IMR-90 (cell line): ENCODE measurements around the gene CAPS. TPM values are rescaled to one million over a fixed set of nuclear protein-coding genes. Genes with fewer than 3 reads are reported as not detected.

Experiments used
- ATAC-seq: fragments of 200-7000 bp; cut with Tn5 transposase; 2 replicates; pipeline ENCODE4 v1.9.1; 2020; ENCODE audit warnings: low read depth, mild to moderate bottlenecking, moderate library complexity
- BruUV-seq: library from RNA; stranded (reverse); fragments of 400-500 nt; replicated peaks from 2 replicates; lab custom pipeline; 2021; lab: Mats Ljungman, UMichigan
- CTCF ChIA-PET: fragments of 300-600 bp; formaldehyde crosslinking; extraction: SDS; loops from one replicate; lab custom pipeline; 2021; ENCODE audit warnings: antibody characterized with exemption; lab: Yijun Ruan, JAX
- POLR2A ChIA-PET: fragments of 300-600 bp; sonication (Branson Sonifier 250); formaldehyde crosslinking; loops from one replicate; lab custom pipeline; 2022; ENCODE audit warnings: antibody characterized with exemption; ENCODE audit not compliant: unreplicated experiment; lab: Charles Lee
- DNase-seq: peaks from one replicate; pipeline ENCODE4 v3.0.0; 2013
- H2AFZ ChIP-seq: replicated peaks from 2 replicates; pipeline ENCODE3; 2013; ENCODE audit warnings: low read length, mild to moderate bottlenecking; ENCODE audit not compliant: poor library complexity
- H2AK5ac ChIP-seq: 2 replicates; pipeline ENCODE4 v1.6.1; 2013; ENCODE audit warnings: low read depth, low read length, inconsistent platforms
- H2AK9ac ChIP-seq: replicated peaks from 2 replicates; pipeline ENCODE3; 2013; ENCODE audit warnings: mild to moderate bottlenecking, low read depth, low read length, moderate library complexity; ENCODE audit not compliant: poor library complexity
- H2BK120ac ChIP-seq: 2 replicates; pipeline ENCODE4 v1.6.1; 2013; ENCODE audit warnings: low read depth, low read length, inconsistent platforms
- H2BK15ac ChIP-seq: 3 replicates; pipeline ENCODE4 v1.6.1; 2013; ENCODE audit warnings: low read depth, low read length, inconsistent platforms
- H2BK20ac ChIP-seq: 2 replicates; pipeline ENCODE4 v1.6.1; 2013; ENCODE audit warnings: low read depth, mild to moderate bottlenecking, inconsistent platforms, low read length, moderate library complexity
- H2BK5ac ChIP-seq: 2 replicates; pipeline ENCODE4 v1.6.1; 2013; ENCODE audit warnings: mild to moderate bottlenecking, low read depth, low read length, inconsistent platforms; ENCODE audit not compliant: poor library complexity, severe bottlenecking
- H3K14ac ChIP-seq: replicated peaks from 2 replicates; pipeline ENCODE4 v1.6.1; 2013; ENCODE audit warnings: low read depth, low read length, inconsistent platforms
- H3K18ac ChIP-seq: 2 replicates; pipeline ENCODE4 v1.6.1; 2013; ENCODE audit warnings: low read depth, low read length, control low read depth
- H3K23ac ChIP-seq: 2 replicates; pipeline ENCODE4 v1.6.1; 2013; ENCODE audit warnings: low read depth, low read length, inconsistent platforms
- H3K27ac ChIP-seq: 2 replicates; pipeline ENCODE4 v1.5.1; 2013; ENCODE audit warnings: mild to moderate bottlenecking, control low read depth, low read length; ENCODE audit not compliant: insufficient read depth
- H3K27me3 ChIP-seq: 2 replicates; pipeline ENCODE4 v1.6.1; 2013; ENCODE audit warnings: low read length; ENCODE audit not compliant: control insufficient read depth, insufficient read depth
- H3K36me3 ChIP-seq: 2 replicates; pipeline ENCODE4 v1.6.1; 2013; ENCODE audit warnings: low read length, mixed read lengths; ENCODE audit not compliant: control insufficient read depth, insufficient read depth
- H3K4ac ChIP-seq: 2 replicates; pipeline ENCODE4 v1.6.1; 2013; ENCODE audit warnings: low read depth, low read length, inconsistent platforms
- H3K4me1 ChIP-seq: 2 replicates; pipeline ENCODE4 v1.6.1; 2013; ENCODE audit warnings: low read length, mixed read lengths; ENCODE audit not compliant: control insufficient read depth, insufficient read depth
- H3K4me2 ChIP-seq: 2 replicates; pipeline ENCODE4 v1.6.1; 2013; ENCODE audit warnings: low read depth, mild to moderate bottlenecking, control low read depth, low read length, moderate library complexity
- H3K4me3 ChIP-seq: 2 replicates; pipeline ENCODE4 v1.5.1; 2013; ENCODE audit warnings: low read depth, mild to moderate bottlenecking, control low read depth, low read length, moderate library complexity; ENCODE audit not compliant: insufficient read depth
- H3K56ac ChIP-seq: 2 replicates; pipeline ENCODE4 v1.6.1; 2013; ENCODE audit warnings: low read length, inconsistent platforms; ENCODE audit not compliant: insufficient read depth; ENCODE audit errors: extremely low read depth
- H3K79me1 ChIP-seq, 2 experiments: 2 replicates each; pipeline ENCODE4 v1.6.1; 2013; ENCODE audit warnings: low read length in 2 of 2, inconsistent platforms in 1 of 2, low read depth in 1 of 2
- H3K9ac ChIP-seq: 2 replicates; pipeline ENCODE4 v1.6.1; 2013; ENCODE audit warnings: low read depth, low read length, control low read depth
- H3K9me1 ChIP-seq: 2 replicates; pipeline ENCODE4 v1.6.1; 2013; ENCODE audit warnings: low read length, inconsistent platforms; ENCODE audit not compliant: insufficient read depth
- H3K9me3 ChIP-seq: 2 replicates; pipeline ENCODE4 v1.6.1; 2013; ENCODE audit warnings: low read length; ENCODE audit not compliant: control insufficient read depth, insufficient read depth
- H4K20me1 ChIP-seq: 2 replicates; pipeline ENCODE4 v1.6.1; 2013; ENCODE audit warnings: low read length, inconsistent platforms; ENCODE audit not compliant: insufficient read depth
- H4K5ac ChIP-seq: 2 replicates; pipeline ENCODE4 v1.6.1; 2013; ENCODE audit warnings: mild to moderate bottlenecking, low read depth, low read length, control low read depth
- H4K8ac ChIP-seq, 2 experiments: 2 replicates each; pipeline ENCODE4 v1.6.1; 2013; ENCODE audit warnings: low read depth in 2 of 2, low read length in 2 of 2, control low read depth in 1 of 2, inconsistent platforms in 1 of 2
- H4K91ac ChIP-seq: 2 replicates; pipeline ENCODE4 v1.6.1; 2013; ENCODE audit warnings: low read depth, low read length, inconsistent platforms; ENCODE audit not compliant: insufficient read depth
- BHLHE40 ChIP-seq: fragments of 150-350 bp; IDR thresholded peaks from 2 replicates; pipeline ENCODE4 v1.6.1; 2016; ENCODE audit warnings: mild to moderate bottlenecking, low read depth, low read length
- CTCF ChIP-seq: conservative IDR thresholded peaks from 2 replicates; pipeline ENCODE4 v1.5.1; 2012; ENCODE audit warnings: mild to moderate bottlenecking, low read depth, low read length, improper control_type of control experiment
- ELK1 ChIP-seq: fragments of 150-350 bp; IDR thresholded peaks from 2 replicates; pipeline ENCODE4 v1.6.1; 2016; ENCODE audit warnings: low read depth, mild to moderate bottlenecking, low read length, moderate library complexity, borderline replicate concordance
- MAFK ChIP-seq: IDR thresholded peaks from 2 replicates; pipeline ENCODE4 v1.6.1; 2012; ENCODE audit warnings: low read depth, low read length, improper control_type of control experiment
- MXI1 ChIP-seq: IDR thresholded peaks from 2 replicates; pipeline ENCODE4 v1.6.1; 2012; ENCODE audit warnings: low read depth, mild to moderate bottlenecking, low read length, moderate library complexity, borderline replicate concordance
- RAD21 ChIP-seq: IDR thresholded peaks from 2 replicates; pipeline ENCODE4 v1.6.1; 2012; ENCODE audit warnings: low read length, improper control_type of control experiment
- RCOR1 ChIP-seq: IDR thresholded peaks from 2 replicates; pipeline ENCODE4 v1.6.1; 2012; ENCODE audit warnings: mild to moderate bottlenecking, low read length, improper control_type of control experiment; ENCODE audit not compliant: insufficient replicate concordance
- RFX5 ChIP-seq: IDR thresholded peaks from 2 replicates; pipeline ENCODE4 v1.8.0; 2012; ENCODE audit warnings: low read depth, mild to moderate bottlenecking, low read length, moderate library complexity
- SMC3 ChIP-seq: fragments of 150-350 bp; IDR thresholded peaks from 2 replicates; pipeline ENCODE4 v1.6.1; 2016; ENCODE audit warnings: low read depth, mild to moderate bottlenecking, antibody characterized with exemption, low read length, moderate library complexity
- USF2 ChIP-seq: fragments of 150-350 bp; IDR thresholded peaks from 2 replicates; pipeline ENCODE4 v1.6.1; 2017; ENCODE audit warnings: mild to moderate bottlenecking, antibody characterized with exemption, low read length, low read depth
- WGBS, 2 experiments: methylation state at CpG; one replicate each; pipeline versions ENCODE4 v1.1.5 to v1.1.7; 2013; ENCODE audit warnings: missing lambda C conversion rate in 2 of 2; ENCODE audit not compliant: insufficient read length in 1 of 2; ENCODE audit errors: extremely low coverage in 2 of 2; 5-methylcytosine and 5-hydroxymethylcytosine counted together
- dilution Hi-C: fragments of 300-500 bp; cut with HindIII; formaldehyde crosslinking; loops from one replicate; pipeline ENCODE4 v1.14.3; 2018; ENCODE audit warnings: low sequenced_read_pairs; ENCODE audit not compliant: unreplicated experiment
- in situ Hi-C: fragments of 300-500 bp; cut with MboI; formaldehyde crosslinking; loops from 3 replicates; pipeline ENCODE4 v1.14.3; 2019; ENCODE audit warnings: low sequenced_read_pairs, inconsistent platforms, mixed read lengths
- intact Hi-C: fragments of 100-400 bp; cut with micrococcal nuclease; formaldehyde crosslinking; loops from 2 replicates; pipeline ENCODE4 v1.10.0; 2022
- polyA plus RNA-seq, 3 experiments: library from polyadenylated mRNA; depleted of rRNA; stranded (reverse); fragments of >200 nt; gene quantifications; 2 replicates each; pipeline ENCODE4 v1.2.3, GENCODE V29; 2012; ENCODE audit warnings: low replicate concordance in 1 of 3
- total RNA-seq: library from RNA; depleted of rRNA; stranded (reverse); fragments of >200 nt; gene quantifications from 2 replicates; pipeline ENCODE4 v1.2.3, GENCODE V29; 2012

The CAPS gene
- total and polyA plus RNA-seq, 2 of the 4 experiments (the other 2 are of a cell fraction): 0.54 to 4.9 TPM

GRCh38 chr19:5895890-5896289, 18.2 kb upstream of the CAPS start:
- ATAC-seq: no peak
- H2AFZ ChIP-seq: no peak overlapping the region
- no peak overlapping the region for H3K9ac ChIP-seq
- H3K36me3 ChIP-seq: peaks cover 22% of the 10 kb centered on the region; the same call in 1 of the 2 replicates
- no peak overlapping the region for H2AK5ac ChIP-seq
- no peak overlapping the region for H2BK15ac ChIP-seq
- H3K79me1 ChIP-seq: peaks cover 7 to 25% of the 10 kb centered on the region in 2 experiments; a peak in 3 of 4 replicates
- CTCF ChIA-PET: no interaction called here
- no peak overlapping the region for H3K27ac ChIP-seq
- TF ChIP-seq CTCF: no peak
- no peak for TF ChIP-seq BHLHE40
- no peak for TF ChIP-seq RAD21
- no peak for TF ChIP-seq MXI1
- no peak for TF ChIP-seq RCOR1
- no peak for TF ChIP-seq SMC3
- no peak for TF ChIP-seq USF2
- no peak for TF ChIP-seq MAFK
- TF ChIP-seq RFX5: no peak
- TF ChIP-seq ELK1: no peak
- no peak overlapping the region for H2BK5ac ChIP-seq
- no peak for DNase-seq
- no TSS peak for BruUV-seq
- intact Hi-C loops (no loop called here), in situ Hi-C loops (no loop called here), dilution Hi-C loops (no loop called here)
- peaks cover 36% of the 10 kb centered on the region for H4K20me1 ChIP-seq
- H3K4me3 ChIP-seq: no peak overlapping the region
- no peaks in the 10 kb centered on the region for H3K27me3 ChIP-seq
- H3K9me3 ChIP-seq: no peaks in the 10 kb centered on the region
- H3K56ac ChIP-seq: no peak overlapping the region
- H3K4ac ChIP-seq: no peak overlapping the region
- no peak overlapping the region for H2BK20ac ChIP-seq
- H3K4me1 ChIP-seq: peaks cover 8% of the 10 kb centered on the region
- no peak overlapping the region for H2BK120ac ChIP-seq
- WGBS, 2 experiments: 100% methylated on average over 1 of the region's 8 CpGs; no CpG with 5 or more reads in 1 of the 2 experiments
- no peak overlapping the region for H3K4me2 ChIP-seq
- POLR2A ChIA-PET: no interaction called here
- H3K9me1 ChIP-seq: no peaks in the 10 kb centered on the region
- H3K18ac ChIP-seq: no peak overlapping the region
- no peak overlapping the region for H4K8ac ChIP-seq
- H4K5ac ChIP-seq: no peak overlapping the region
- H2AK9ac ChIP-seq: peak overlapping the region; percentile 55
- no peak overlapping the region for H3K23ac ChIP-seq
- H4K91ac ChIP-seq: no peak overlapping the region
- no peak overlapping the region for H3K14ac ChIP-seq
